Karpas-422 (cell line): ENCODE measurements around the gene NBEA. TPM values are rescaled to one million over a fixed set of nuclear protein-coding genes. Genes with fewer than 3 reads are reported as not detected.
"Not testable (repeated sequence)": the region's sequence is repeated elsewhere in the genome, so short reads cannot be mapped to it uniquely, and the experiment has no call there.

Experiments
- DNase-seq: peaks from one replicate; pipeline ENCODE4 v3.0.0-alpha.2; 2015
- H2AFZ ChIP-seq: fragments of 200-600 bp; sonication (generic); 2 replicates; pipeline ENCODE4 v1.6.1; 2014; ENCODE audit warnings: antibody characterized with exemption, low read length, mixed read lengths
- H3K27ac ChIP-seq: fragments of 200-600 bp; sonication (generic); 2 replicates; pipeline ENCODE4 v1.5.1; 2014; ENCODE audit warnings: mild to moderate bottlenecking, low read length, moderate library complexity
- H3K27me3 ChIP-seq: fragments of 200-600 bp; sonication (generic); 2 replicates; pipeline ENCODE4 v1.6.1; 2014; ENCODE audit warnings: low read length, mixed read lengths
- H3K36me3 ChIP-seq: fragments of 200-600 bp; sonication (generic); 2 replicates; pipeline ENCODE4 v1.6.1; 2014; ENCODE audit warnings: low read length, mixed read lengths; ENCODE audit not compliant: insufficient read depth
- H3K4me1 ChIP-seq: fragments of 200-600 bp; sonication (generic); 2 replicates; pipeline ENCODE4 v1.6.1; 2014; ENCODE audit warnings: mild to moderate bottlenecking, low read length, mixed read lengths
- H3K4me2 ChIP-seq: fragments of 200-600 bp; sonication (generic); 2 replicates; pipeline ENCODE4 v1.6.1; 2014; ENCODE audit warnings: low read length, low read depth, mild to moderate bottlenecking; ENCODE audit not compliant: poor library complexity, severe bottlenecking
- H3K4me3 ChIP-seq: fragments of 200-600 bp; sonication (generic); 2 replicates; pipeline ENCODE4 v1.5.1; 2014; ENCODE audit warnings: mild to moderate bottlenecking, antibody characterized with exemption, low read length, mixed read lengths
- H3K79me2 ChIP-seq: fragments of 200-600 bp; sonication (generic); 2 replicates; pipeline ENCODE4 v1.6.1; 2014; ENCODE audit warnings: mild to moderate bottlenecking, low read length, mixed read lengths
- H3K9ac ChIP-seq: fragments of 200-600 bp; sonication (generic); 2 replicates; pipeline ENCODE4 v1.6.0; 2014; ENCODE audit warnings: low read length
- H3K9me2 ChIP-seq: fragments of 200-600 bp; sonication (generic), shearing (Covaris generic); replicated peaks from 2 replicates; pipeline ENCODE4 v1.6.0; 2014; ENCODE audit warnings: mild to moderate bottlenecking, low read length, moderate library complexity; ENCODE audit not compliant: insufficient read depth
- H3K9me3 ChIP-seq: fragments of 300-700, 200-600 bp; sonication (generic); 2 replicates; pipeline ENCODE4 v1.6.1; 2014; ENCODE audit warnings: low read length, mixed read lengths
- H4K20me1 ChIP-seq: fragments of 200-600 bp; sonication (generic); 2 replicates; pipeline ENCODE4 v1.6.1; 2014; ENCODE audit warnings: mild to moderate bottlenecking, antibody characterized with exemption, low read length, low read depth; ENCODE audit not compliant: insufficient read depth
- total RNA-seq: library from RNA; depleted of rRNA; stranded (reverse); fragments of >200 nt; shearing (Covaris generic); gene quantifications from 2 replicates; pipeline ENCODE4 v1.2.3, GENCODE V29; 2014; ENCODE audit warnings: low replicate concordance

The NBEA gene
- total RNA-seq, 1 experiment from 2014 or later = 4.0 TPM

- Histone ChIP-seq H3K27ac (no peak overlapping the region), H3K27me3 (no peaks in the 10 kb centered on the region), H2AFZ (no peak overlapping the region), H3K9ac (no peak overlapping the region), H3K9me2 (no peaks in the 10 kb centered on the region), H3K4me3 (no peak overlapping the region), H3K9me3 (no peaks in the 10 kb centered on the region), H3K4me2 (no peak overlapping the region), H3K36me3 (no peaks in the 10 kb centered on the region), H4K20me1 (no peaks in the 10 kb centered on the region), H3K4me1 (no peaks in the 10 kb centered on the region), H3K79me2 (no peaks in the 10 kb centered on the region)
- DNase-seq = peak; percentile 47
These were observed 29.0 kb upstream of the NBEA start for GRCh38 chr13:34913040-34913439.

- Histone ChIP-seq H4K20me1 (no peaks in the 10 kb centered on the region), H3K4me3 (no peak overlapping the region), H2AFZ (no peak overlapping the region), H3K4me2 (no peak overlapping the region), H3K9me3 (no peaks in the 10 kb centered on the region), H3K4me1 (no peaks in the 10 kb centered on the region), H3K79me2 (no peaks in the 10 kb centered on the region), H3K9me2 (no peaks in the 10 kb centered on the region), H3K27me3 (no peaks in the 10 kb centered on the region), H3K9ac (no peak overlapping the region), H3K36me3 (no peaks in the 10 kb centered on the region), H3K27ac (no peak overlapping the region)
- DNase-seq = no peak
These were observed 27.7 kb upstream of the NBEA start for GRCh38 chr13:34914416-34914815.

- Histone ChIP-seq H3K4me3 (no peak overlapping the region), H3K9ac (no peak overlapping the region), H2AFZ (no peak overlapping the region), H3K27ac (no peak overlapping the region), H3K9me2 (no peaks in the 10 kb centered on the region), H3K79me2 (no peaks in the 10 kb centered on the region), H3K9me3 (no peaks in the 10 kb centered on the region), H3K27me3 (no peaks in the 10 kb centered on the region), H3K4me2 (no peak overlapping the region), H3K36me3 (no peaks in the 10 kb centered on the region), H4K20me1 (no peaks in the 10 kb centered on the region), H3K4me1 (no peaks in the 10 kb centered on the region)
- DNase-seq = peak; percentile 52
These were observed 15.6 kb upstream of the NBEA start for GRCh38 chr13:34926508-34926907.

GRCh38 chr13:34928676-34929075 lies 13.4 kb upstream of the NBEA start:
- H3K36me3 ChIP-seq, H3K9ac ChIP-seq, H3K27me3 ChIP-seq, H2AFZ ChIP-seq, H3K4me2 ChIP-seq, H3K4me1 ChIP-seq, H3K9me2 ChIP-seq, H4K20me1 ChIP-seq, H3K4me3 ChIP-seq, H3K79me2 ChIP-seq, H3K27ac ChIP-seq, DNase-seq, H3K9me3 ChIP-seq: not testable (repeated sequence)

- Histone ChIP-seq H2AFZ (no peak overlapping the region), H3K36me3 (no peaks in the 10 kb centered on the region), H3K9ac (no peak overlapping the region), H3K9me2 (no peaks in the 10 kb centered on the region), H3K4me1 (no peaks in the 10 kb centered on the region), H4K20me1 (no peaks in the 10 kb centered on the region), H3K4me3 (no peak overlapping the region), H3K79me2 (no peaks in the 10 kb centered on the region), H3K4me2 (no peak overlapping the region), H3K27ac (no peak overlapping the region), H3K27me3 (no peaks in the 10 kb centered on the region), H3K9me3 (no peaks in the 10 kb centered on the region)
- DNase-seq = no peak
These were observed 10.5 kb upstream of the NBEA start for GRCh38 chr13:34931572-34931971.

GRCh38 chr13:34933349-34933748 lies 8.7 kb upstream of the NBEA start:
- H2AFZ ChIP-seq = no peak overlapping the region
- H3K4me1 ChIP-seq = no peaks in the 10 kb centered on the region
- H4K20me1 ChIP-seq = no peaks in the 10 kb centered on the region
- H3K27ac ChIP-seq = no peak overlapping the region
- H3K9me3 ChIP-seq = no peaks in the 10 kb centered on the region
- no peak for DNase-seq
- H3K27me3 ChIP-seq = no peaks in the 10 kb centered on the region
- H3K79me2 ChIP-seq = no peaks in the 10 kb centered on the region
- H3K9me2 ChIP-seq = no peaks in the 10 kb centered on the region
- H3K36me3 ChIP-seq = no peaks in the 10 kb centered on the region
- no peak overlapping the region for H3K9ac ChIP-seq
- H3K4me2 ChIP-seq = no peak overlapping the region
- H3K4me3 ChIP-seq = no peak overlapping the region

GRCh38 chr13:34933786-34934185 lies 8.3 kb upstream of the NBEA start:
- no peak for DNase-seq
- Histone ChIP-seq H3K27ac (no peak overlapping the region), H3K79me2 (no peaks in the 10 kb centered on the region), H3K9ac (no peak overlapping the region), H3K9me2 (no peaks in the 10 kb centered on the region), H3K4me2 (no peak overlapping the region), H3K36me3 (no peaks in the 10 kb centered on the region), H3K4me1 (no peaks in the 10 kb centered on the region), H2AFZ (no peak overlapping the region), H4K20me1 (no peaks in the 10 kb centered on the region), H3K4me3 (no peak overlapping the region), H3K9me3 (no peaks in the 10 kb centered on the region), H3K27me3 (no peaks in the 10 kb centered on the region)

GRCh38 chr13:34935841-34936240 lies 6.2 kb upstream of the NBEA start:
- Histone ChIP-seq H3K4me1 (no peaks in the 10 kb centered on the region), H3K27ac (no peak overlapping the region)

GRCh38 chr13:34939771-34940170 lies 2.3 kb upstream of the NBEA start:
- Histone ChIP-seq H3K9ac (no peak overlapping the region), H3K4me2 (no peak overlapping the region), H3K27me3 (peaks cover 4% of the 10 kb centered on the region; the same call in 1 of the 2 replicates), H3K4me1 (peaks cover 16% of the 10 kb centered on the region), H3K36me3 (no peaks in the 10 kb centered on the region), H3K9me3 (no peaks in the 10 kb centered on the region), H3K79me2 (no peaks in the 10 kb centered on the region), H3K4me3 (no peak overlapping the region), H3K27ac (no peak overlapping the region), H3K9me2 (no peaks in the 10 kb centered on the region), H4K20me1 (peaks cover 2% of the 10 kb centered on the region; the same call in 1 of the 2 replicates), H2AFZ (no peak overlapping the region)
- DNase-seq = no peak

More at GRCh38 chr13:34935841-34936240, 6.2 kb upstream of the NBEA start:
- DNase-seq = no peak
- Histone ChIP-seq H3K4me2 (no peak overlapping the region), H3K4me3 (no peak overlapping the region), H2AFZ (no peak overlapping the region), H3K79me2 (no peaks in the 10 kb centered on the region), H3K9me2 (no peaks in the 10 kb centered on the region), H3K36me3 (no peaks in the 10 kb centered on the region), H3K27me3 (no peaks in the 10 kb centered on the region), H3K9ac (no peak overlapping the region), H3K9me3 (no peaks in the 10 kb centered on the region), H4K20me1 (no peaks in the 10 kb centered on the region)
